GM18520 (cell line): ENCODE results near the gene PIR.

ENCODE experiments used
- ATAC-seq: cut with Tn5 transposase; IDR thresholded peaks from one replicate; pipeline ENCODE4 v1.9.1; 2021; ENCODE audit not compliant: unreplicated experiment

Gene PIR

GRCh38 chrX:15493118-15493962 lies at the start of gene PIR:
Gene PIR, minus strand, starts transcription at chrX:15493333. Its CDS starts 2,076 bp downstream, at chrX:15491257.
- ATAC-seq = peak; percentile 92

GRCh38 chrX:15530318-15530717 lies 37.2 kb upstream of the PIR start:
- ATAC-seq = no peak

- ATAC-seq = no peak
These were observed 36.0 kb upstream of the PIR start for GRCh38 chrX:15529165-15529564.

- ATAC-seq = no peak
These were observed 32.7 kb upstream of the PIR start for GRCh38 chrX:15525664-15526416.

GRCh38 chrX:15524417-15524816 lies 31.3 kb upstream of the PIR start:
- no peak for ATAC-seq

GRCh38 chrX:15523088-15523487 lies 30.0 kb upstream of the PIR start:
- ATAC-seq = no peak

GRCh38 chrX:15522464-15522863 lies 29.3 kb upstream of the PIR start:
- ATAC-seq = no peak

- no peak for ATAC-seq
These were observed 22.8 kb upstream of the PIR start for GRCh38 chrX:15515931-15516330.

- ATAC-seq = no peak
These were observed 21.1 kb upstream of the PIR start for GRCh38 chrX:15514279-15514678.

- no peak for ATAC-seq
These were observed 19.4 kb upstream of the PIR start for GRCh38 chrX:15512401-15512965.

GRCh38 chrX:15511563-15511962 lies 18.4 kb upstream of the PIR start:
- ATAC-seq = no peak

GRCh38 chrX:15509845-15510244 lies 16.7 kb upstream of the PIR start:
- ATAC-seq = no peak

GRCh38 chrX:15507005-15507404 lies 13.9 kb upstream of the PIR start:
- ATAC-seq = no peak

- ATAC-seq = no peak
These were observed 12.0 kb upstream of the PIR start for GRCh38 chrX:15505101-15505500.

GRCh38 chrX:15504661-15505060 lies 11.5 kb upstream of the PIR start:
- ATAC-seq = no peak

GRCh38 chrX:15501506-15501905 lies 8.4 kb upstream of the PIR start:
- no peak for ATAC-seq

- no peak for ATAC-seq
These were observed 7.4 kb upstream of the PIR start, which contains the start of gene BMX for GRCh38 chrX:15500497-15500966. Gene BMX, plus strand, starts transcription at chrX:15500807. Its CDS starts 7,547 bp downstream, at chrX:15508354.

- ATAC-seq = no peak
These were observed 6.8 kb upstream of the PIR start for GRCh38 chrX:15499976-15500375.

- ATAC-seq = no peak
These were observed 5.6 kb upstream of the PIR start for GRCh38 chrX:15498741-15499140.

- ATAC-seq = no peak
These were observed 4.7 kb upstream of the PIR start for GRCh38 chrX:15497865-15498264.

- no peak for ATAC-seq
These were observed 3.7 kb upstream of the PIR start for GRCh38 chrX:15496824-15497223.

- no peak for ATAC-seq
These were observed 2.7 kb upstream of the PIR start for GRCh38 chrX:15495801-15496200.
